ENCODE data around the gene CLIP3. TPM values are rescaled to one million over a fixed set of nuclear protein-coding genes. Genes with fewer than 3 reads are reported as not detected.

Gene CLIP3
- total and polyA plus RNA-seq, 2 of the 13 experiments (the other 11 are each of a cell fraction or from before 2014, with no cell fraction given): 0.15 to 1.2 TPM

GRCh38 chr19:36054119-36054732 is 21.6 kb upstream of the CLIP3 start, which contains the start of gene THAP8 (continued):
- TF ChIP-seq ZNF382 (CRISPR knock-in tag; IDR thresholded peaks at IDR 0.05; ENCODE audit: borderline replicate concordance) (no peak), ZNF101 (CRISPR knock-in tag; IDR thresholded peaks at IDR 0.05; ENCODE audit: borderline replicate concordance, low read depth) (no peak), FOXP4 (CRISPR knock-in tag; IDR thresholded peaks at IDR 0.05) (peak; percentile 70), ZNF547 (CRISPR knock-in tag; IDR thresholded peaks at IDR 0.05) (peak; percentile 84), LCORL (IDR thresholded peaks at IDR 0.05) (no peak; the same call in 1 of the 2 replicates), LCORL (CRISPR knock-in tag; IDR thresholded peaks at IDR 0.05) (peak; percentile 90), MBD4 (IDR thresholded peaks at IDR 0.05; ENCODE audit: borderline replicate concordance, low read length) (no peak), ZNF646 (CRISPR knock-in tag; IDR thresholded peaks at IDR 0.05) (no peak), PAWR (CRISPR knock-in tag; IDR thresholded peaks at IDR 0.05; ENCODE audit: borderline replicate concordance) (no peak), MTF2 (CRISPR knock-in tag; IDR thresholded peaks at IDR 0.05; ENCODE audit: borderline replicate concordance) (peak; percentile 57; the same call in 1 of the 2 replicates), CERS6 (CRISPR knock-in tag; IDR thresholded peaks at IDR 0.05) (no peak), ZNF225 (CRISPR knock-in tag; IDR thresholded peaks at IDR 0.05) (0 out of 2 replicates have a peak, but pooled peaks have one; percentile 42)
- TF ChIP-seq, protein P1, sequence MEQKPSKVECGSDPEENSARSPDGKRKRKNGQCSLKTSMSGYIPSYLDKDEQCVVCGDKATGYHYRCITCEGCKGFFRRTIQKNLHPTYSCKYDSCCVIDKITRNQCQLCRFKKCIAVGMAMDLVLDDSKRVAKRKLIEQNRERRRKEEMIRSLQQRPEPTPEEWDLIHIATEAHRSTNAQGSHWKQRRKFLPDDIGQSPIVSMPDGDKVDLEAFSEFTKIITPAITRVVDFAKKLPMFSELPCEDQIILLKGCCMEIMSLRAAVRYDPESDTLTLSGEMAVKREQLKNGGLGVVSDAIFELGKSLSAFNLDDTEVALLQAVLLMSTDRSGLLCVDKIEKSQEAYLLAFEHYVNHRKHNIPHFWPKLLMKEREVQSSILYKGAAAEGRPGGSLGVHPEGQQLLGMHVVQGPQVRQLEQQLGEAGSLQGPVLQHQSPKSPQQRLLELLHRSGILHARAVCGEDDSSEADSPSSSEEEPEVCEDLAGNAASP (CRISPR knock-in tag; IDR thresholded peaks at IDR 0.05; ENCODE audit: borderline replicate concordance): peak; percentile 32; the same call in 1 of the 2 replicates
- TF ChIP-seq, protein P2, sequence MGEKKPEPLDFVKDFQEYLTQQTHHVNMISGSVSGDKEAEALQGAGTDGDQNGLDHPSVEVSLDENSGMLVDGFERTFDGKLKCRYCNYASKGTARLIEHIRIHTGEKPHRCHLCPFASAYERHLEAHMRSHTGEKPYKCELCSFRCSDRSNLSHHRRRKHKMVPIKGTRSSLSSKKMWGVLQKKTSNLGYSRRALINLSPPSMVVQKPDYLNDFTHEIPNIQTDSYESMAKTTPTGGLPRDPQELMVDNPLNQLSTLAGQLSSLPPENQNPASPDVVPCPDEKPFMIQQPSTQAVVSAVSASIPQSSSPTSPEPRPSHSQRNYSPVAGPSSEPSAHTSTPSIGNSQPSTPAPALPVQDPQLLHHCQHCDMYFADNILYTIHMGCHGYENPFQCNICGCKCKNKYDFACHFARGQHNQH (CRISPR knock-in tag; IDR thresholded peaks at IDR 0.05): peak; percentile 69
- TF ChIP-seq, protein P3, sequence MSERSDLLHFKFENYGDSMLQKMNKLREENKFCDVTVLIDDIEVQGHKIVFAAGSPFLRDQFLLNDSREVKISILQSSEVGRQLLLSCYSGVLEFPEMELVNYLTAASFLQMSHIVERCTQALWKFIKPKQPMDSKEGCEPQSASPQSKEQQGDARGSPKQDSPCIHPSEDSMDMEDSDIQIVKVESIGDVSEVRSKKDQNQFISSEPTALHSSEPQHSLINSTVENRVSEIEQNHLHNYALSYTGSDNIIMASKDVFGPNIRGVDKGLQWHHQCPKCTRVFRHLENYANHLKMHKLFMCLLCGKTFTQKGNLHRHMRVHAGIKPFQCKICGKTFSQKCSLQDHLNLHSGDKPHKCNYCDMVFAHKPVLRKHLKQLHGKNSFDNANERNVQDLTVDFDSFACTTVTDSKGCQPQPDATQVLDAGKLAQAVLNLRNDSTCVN (CRISPR knock-in tag; IDR thresholded peaks at IDR 0.05; ENCODE audit: borderline replicate concordance): no peak; the same call in 1 of the 2 replicates

All from HepG2 (cell line).